GM12878 (cell line): ENCODE measurements around the gene BMAL1. TPM values are rescaled to one million over a fixed set of nuclear protein-coding genes. Genes with fewer than 3 reads are reported as not detected.

Experiments
- ATAC-seq: fragments of 200-7000 bp; cut with Tn5 transposase; 3 replicates; pipeline ENCODE4 v1.9.1; 2020; ENCODE audit warnings: mild to moderate bottlenecking, moderate library complexity
- BruUV-seq: library from RNA; stranded (reverse); fragments of 400-500 nt; replicated peaks from 2 replicates; lab custom pipeline; 2021; lab: Mats Ljungman, UMichigan
- CTCF ChIA-PET: fragments of 300-600 bp; sonication (Branson Sonifier 250); formaldehyde crosslinking; extraction: SDS; loops from one replicate; lab custom pipeline; 2021; ENCODE audit warnings: inconsistent platforms; lab: Yijun Ruan, JAX
- POLR2A ChIA-PET: fragments of 350-600 bp; formaldehyde crosslinking; extraction: SDS; loops from one replicate; lab custom pipeline; 2021; ENCODE audit warnings: inconsistent platforms; lab: Charles Lee
- RAD21 ChIA-PET: fragments of 300-600 bp; sonication (Branson Sonifier 250); formaldehyde crosslinking; loops from one replicate; lab custom pipeline; 2023; ENCODE audit warnings: antibody characterized with exemption; ENCODE audit not compliant: unreplicated experiment; lab: Charles Lee
- SMC1A ChIA-PET: fragments of 300-600 bp; sonication (Branson Sonifier 250); formaldehyde crosslinking; loops from one replicate; lab custom pipeline; 2023; ENCODE audit not compliant: unreplicated experiment, uncharacterized antibody; lab: Charles Lee
- DNase-seq: peaks from one replicate; pipeline ENCODE4 v3.0.0-alpha.2; 2011; ENCODE audit warnings: low read depth, low spot score
- FAIRE-seq: peaks from 3 replicates; lab custom pipeline; 2011; peaks lifted over from hg19 to GRCh38; lab: Jason Lieb, UNC
- H2AFZ ChIP-seq: 2 replicates; pipeline ENCODE4 v1.6.0; 2011; ENCODE audit warnings: low read depth, low read length, control low read depth; ENCODE audit not compliant: control insufficient read depth
- H3K27ac ChIP-seq: 2 replicates; pipeline ENCODE4 v1.5.1; 2011; ENCODE audit warnings: control low read depth; ENCODE audit not compliant: control insufficient read depth, insufficient read depth
- H3K27me3 ChIP-seq, 2 experiments: replicated peaks in 1 of 2; 2 replicates each; pipeline versions ENCODE4 v1.6.0 to v1.6.1; 2011; ENCODE audit warnings: low read length in 1 of 2; ENCODE audit not compliant: control insufficient read depth in 2 of 2, insufficient read depth in 2 of 2
- H3K36me3 ChIP-seq, 2 experiments: 2 replicates each; pipeline ENCODE4 v1.5.1; 2011; ENCODE audit warnings: low read length in 1 of 2; ENCODE audit not compliant: control insufficient read depth in 2 of 2, insufficient read depth in 2 of 2
- H3K4me1 ChIP-seq: 2 replicates; pipeline ENCODE4 v1.6.1; 2011; ENCODE audit warnings: mild to moderate bottlenecking, low read length, moderate library complexity, mixed read lengths; ENCODE audit not compliant: control insufficient read depth, insufficient read depth
- H3K4me2 ChIP-seq: 2 replicates; pipeline ENCODE4 v1.6.0; 2011; ENCODE audit warnings: control low read depth; ENCODE audit not compliant: control insufficient read depth, insufficient read depth
- H3K4me3 ChIP-seq: fragments of 200-600 bp; sonication (generic); 2 replicates; pipeline ENCODE4 v1.5.1; 2016
- H3K79me2 ChIP-seq: 2 replicates; pipeline ENCODE4 v1.6.0; 2011; ENCODE audit warnings: low read length; ENCODE audit not compliant: control insufficient read depth, insufficient read depth
- H3K9ac ChIP-seq: 2 replicates; pipeline ENCODE4 v1.8.0; 2011; ENCODE audit warnings: low read length, control low read depth, mixed read lengths; ENCODE audit not compliant: control insufficient read depth, insufficient read depth
- H3K9me3 ChIP-seq: replicated peaks from 3 replicates; pipeline ENCODE4 v1.5.1; 2011; ENCODE audit warnings: mild to moderate bottlenecking, low read length; ENCODE audit not compliant: control insufficient read depth, insufficient read depth
- H4K20me1 ChIP-seq: 2 replicates; pipeline ENCODE4 v1.6.0; 2011; ENCODE audit not compliant: control insufficient read depth, insufficient read depth
- WGBS: methylation state at CpG from one replicate; pipeline ENCODE4 v1.1.6; 2016; ENCODE audit warnings: low lambda C conversion rate; ENCODE audit not compliant: insufficient replicate concordance, insufficient coverage; ENCODE audit errors: missing lambda C conversion rate; 5-methylcytosine and 5-hydroxymethylcytosine counted together
- in situ Hi-C: fragments of 300-500 bp; cut with MboI; formaldehyde crosslinking; loops from 9 replicates; pipeline ENCODE4 v1.14.3; 2018; ENCODE audit warnings: mixed read lengths
- intact Hi-C: fragments of 100-400 bp; cut with micrococcal nuclease; formaldehyde crosslinking; loops from one replicate; pipeline ENCODE4 v1.14.2; 2022; ENCODE audit not compliant: unreplicated experiment
- polyA plus RNA-seq, 11 experiments: library from polyadenylated mRNA; depleted of rRNA in 4 of 11; unstranded in 6 of 11; stranded (reverse) in 5 of 11; fragments of >200 nt; fragmentation: Nextera tagmentation in 4 of 11; fragmentation: Illumina TruSeq in 1 of 11; extraction: Ambion mirVana in 4 of 11; extraction: Trizol in 1 of 11; gene quantifications; 1 replicate in 1 of 11; 2 replicates in 10 of 11; pipeline versions ENCODE4 v1.2.1 to v1.2.3, GENCODE V29; 2011 to 2016; ENCODE audit warnings: inconsistent platforms in 2 of 11, missing spikeins in 2 of 11, low read depth in 1 of 11
- total RNA-seq, 4 experiments: library from RNA; depleted of rRNA in 3 of 4; stranded (reverse); fragments of >200 nt in 3 of 4; fragmentation: Illumina TruSeq in 1 of 4; extraction: Trizol in 1 of 4; gene quantifications; 2 replicates each; pipeline versions ENCODE4 v1.2.1 to v1.2.3, GENCODE V29; 2013 to 2021
- TF ChIP-seq, protein P1 (sequence below): fragments of 450-650 bp; IDR thresholded peaks from 2 replicates; pipeline ENCODE4 v1.6.1; 2017; ENCODE audit warnings: borderline replicate concordance
- TF ChIP-seq, protein P2 (sequence below): fragments of 450-650 bp; IDR thresholded peaks from 2 replicates; pipeline ENCODE4 v1.6.1; 2016; ENCODE audit warnings: mild to moderate bottlenecking, moderate library complexity, borderline replicate concordance

Gene BMAL1
- total and polyA plus RNA-seq, 10 of the 15 experiments (the other 5 are each of a cell fraction or from before 2014, with no cell fraction given): 3.5 to 40.6 (median 13.6) TPM

DNA sequence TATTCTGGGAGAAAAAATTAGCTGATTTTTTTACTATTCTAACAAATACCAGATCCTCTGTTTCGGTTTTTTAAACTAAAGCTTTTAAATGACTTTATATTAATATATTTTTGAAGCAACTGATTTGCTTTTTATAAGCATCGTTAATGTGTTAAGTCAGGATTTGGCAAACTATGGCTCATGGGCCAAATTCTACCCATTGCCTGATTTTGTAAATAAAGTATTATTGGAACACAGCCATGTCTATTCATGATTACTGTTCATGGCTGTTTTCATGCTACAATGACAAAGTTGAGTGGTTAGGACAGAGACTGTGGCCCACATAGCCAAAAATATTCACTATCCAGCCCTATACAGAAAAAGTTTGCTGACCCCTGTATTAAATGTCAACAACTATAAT, 155.8 kb downstream of the BMAL1 start:
- no peak overlapping the region for H3K9ac ChIP-seq
- ChIA-PET CTCF (interaction anchor here (0.9 to 1.0 kb wide), 3 partner anchors 32 to 130 kb away, joined by 3 read pairs; no protein-coding TSS in a partner anchor), SMC1A (interaction anchor here (0.6 to 1.5 kb wide), 4 partner anchors 8 to 31 kb away, joined by 3 to 7 read pairs (median 3); no protein-coding TSS in a partner anchor), POLR2A (interaction anchor here (0.7 to 1.0 kb wide), 2 partner anchors 11 to 30 kb away, joined by 3 read pairs; partner anchors contain the start of gene BTBD10), RAD21 (no interaction called here)
- H3K27ac ChIP-seq: no peak overlapping the region
- no TSS peak for BruUV-seq
- intact Hi-C loops (no loop called here), in situ Hi-C loops (no loop called here)
- no peaks in the 10 kb centered on the region for H3K27me3 ChIP-seq
- H3K9me3 ChIP-seq: no peaks in the 10 kb centered on the region; the same call in none of the 3 replicates
- no peak overlapping the region for H2AFZ ChIP-seq
- no peaks in the 10 kb centered on the region for H4K20me1 ChIP-seq
- ATAC-seq (no peak), DNase-seq (no peak), FAIRE-seq (no peak)
- TF ChIP-seq, protein P1, sequence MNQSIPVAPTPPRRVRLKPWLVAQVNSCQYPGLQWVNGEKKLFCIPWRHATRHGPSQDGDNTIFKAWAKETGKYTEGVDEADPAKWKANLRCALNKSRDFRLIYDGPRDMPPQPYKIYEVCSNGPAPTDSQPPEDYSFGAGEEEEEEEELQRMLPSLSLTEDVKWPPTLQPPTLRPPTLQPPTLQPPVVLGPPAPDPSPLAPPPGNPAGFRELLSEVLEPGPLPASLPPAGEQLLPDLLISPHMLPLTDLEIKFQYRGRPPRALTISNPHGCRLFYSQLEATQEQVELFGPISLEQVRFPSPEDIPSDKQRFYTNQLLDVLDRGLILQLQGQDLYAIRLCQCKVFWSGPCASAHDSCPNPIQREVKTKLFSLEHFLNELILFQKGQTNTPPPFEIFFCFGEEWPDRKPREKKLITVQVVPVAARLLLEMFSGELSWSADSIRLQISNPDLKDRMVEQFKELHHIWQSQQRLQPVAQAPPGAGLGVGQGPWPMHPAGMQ: no peak
- TF ChIP-seq, protein P2, sequence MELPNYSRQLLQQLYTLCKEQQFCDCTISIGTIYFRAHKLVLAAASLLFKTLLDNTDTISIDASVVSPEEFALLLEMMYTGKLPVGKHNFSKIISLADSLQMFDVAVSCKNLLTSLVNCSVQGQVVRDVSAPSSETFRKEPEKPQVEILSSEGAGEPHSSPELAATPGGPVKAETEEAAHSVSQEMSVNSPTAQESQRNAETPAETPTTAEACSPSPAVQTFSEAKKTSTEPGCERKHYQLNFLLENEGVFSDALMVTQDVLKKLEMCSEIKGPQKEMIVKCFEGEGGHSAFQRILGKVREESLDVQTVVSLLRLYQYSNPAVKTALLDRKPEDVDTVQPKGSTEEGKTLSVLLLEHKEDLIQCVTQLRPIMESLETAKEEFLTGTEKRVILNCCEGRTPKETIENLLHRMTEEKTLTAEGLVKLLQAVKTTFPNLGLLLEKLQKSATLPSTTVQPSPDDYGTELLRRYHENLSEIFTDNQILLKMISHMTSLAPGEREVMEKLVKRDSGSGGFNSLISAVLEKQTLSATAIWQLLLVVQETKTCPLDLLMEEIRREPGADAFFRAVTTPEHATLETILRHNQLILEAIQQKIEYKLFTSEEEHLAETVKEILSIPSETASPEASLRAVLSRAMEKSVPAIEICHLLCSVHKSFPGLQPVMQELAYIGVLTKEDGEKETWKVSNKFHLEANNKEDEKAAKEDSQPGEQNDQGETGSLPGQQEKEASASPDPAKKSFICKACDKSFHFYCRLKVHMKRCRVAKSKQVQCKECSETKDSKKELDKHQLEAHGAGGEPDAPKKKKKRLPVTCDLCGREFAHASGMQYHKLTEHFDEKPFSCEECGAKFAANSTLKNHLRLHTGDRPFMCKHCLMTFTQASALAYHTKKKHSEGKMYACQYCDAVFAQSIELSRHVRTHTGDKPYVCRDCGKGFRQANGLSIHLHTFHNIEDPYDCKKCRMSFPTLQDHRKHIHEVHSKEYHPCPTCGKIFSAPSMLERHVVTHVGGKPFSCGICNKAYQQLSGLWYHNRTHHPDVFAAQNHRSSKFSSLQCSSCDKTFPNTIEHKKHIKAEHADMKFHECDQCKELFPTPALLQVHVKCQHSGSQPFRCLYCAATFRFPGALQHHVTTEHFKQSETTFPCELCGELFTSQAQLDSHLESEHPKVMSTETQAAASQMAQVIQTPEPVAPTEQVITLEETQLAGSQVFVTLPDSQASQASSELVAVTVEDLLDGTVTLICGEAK: peak; percentile 77
- no peaks in the 10 kb centered on the region for H3K4me1 ChIP-seq
- WGBS: 98% methylated on average over 2 of the region's 2 CpGs
- no peaks in the 10 kb centered on the region for H3K36me3 ChIP-seq
- no peak overlapping the region for H3K4me3 ChIP-seq
- no peak overlapping the region for H3K4me2 ChIP-seq
- no peaks in the 10 kb centered on the region; the same call in 1 of the 2 replicates for H3K79me2 ChIP-seq
